Measurements from ENCODE around the gene SUGCT.

Gene SUGCT

DNA sequence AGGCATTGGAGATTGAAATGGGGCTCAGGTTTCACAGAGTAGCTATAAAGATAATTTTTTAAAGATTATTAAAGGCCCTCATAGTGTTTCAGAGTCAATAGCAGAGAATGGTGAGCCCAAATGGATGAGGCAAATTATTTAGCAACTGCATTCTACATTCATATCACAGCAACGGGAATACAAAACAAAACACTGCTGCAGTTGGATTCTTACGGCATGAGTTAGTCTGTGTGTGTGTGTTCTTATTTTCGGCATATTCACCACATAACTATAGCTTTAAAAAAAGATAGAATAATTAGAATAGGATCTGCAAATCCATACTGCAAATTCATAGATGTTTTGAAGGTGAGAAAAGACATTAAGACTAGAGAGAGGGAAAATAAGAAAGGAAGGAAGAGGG is 66.0 kb downstream of the SUGCT start:
- DNase-seq (ENCODE audit: extremely low spot score), result no peak
- TF ChIP-seq, protein P1, sequence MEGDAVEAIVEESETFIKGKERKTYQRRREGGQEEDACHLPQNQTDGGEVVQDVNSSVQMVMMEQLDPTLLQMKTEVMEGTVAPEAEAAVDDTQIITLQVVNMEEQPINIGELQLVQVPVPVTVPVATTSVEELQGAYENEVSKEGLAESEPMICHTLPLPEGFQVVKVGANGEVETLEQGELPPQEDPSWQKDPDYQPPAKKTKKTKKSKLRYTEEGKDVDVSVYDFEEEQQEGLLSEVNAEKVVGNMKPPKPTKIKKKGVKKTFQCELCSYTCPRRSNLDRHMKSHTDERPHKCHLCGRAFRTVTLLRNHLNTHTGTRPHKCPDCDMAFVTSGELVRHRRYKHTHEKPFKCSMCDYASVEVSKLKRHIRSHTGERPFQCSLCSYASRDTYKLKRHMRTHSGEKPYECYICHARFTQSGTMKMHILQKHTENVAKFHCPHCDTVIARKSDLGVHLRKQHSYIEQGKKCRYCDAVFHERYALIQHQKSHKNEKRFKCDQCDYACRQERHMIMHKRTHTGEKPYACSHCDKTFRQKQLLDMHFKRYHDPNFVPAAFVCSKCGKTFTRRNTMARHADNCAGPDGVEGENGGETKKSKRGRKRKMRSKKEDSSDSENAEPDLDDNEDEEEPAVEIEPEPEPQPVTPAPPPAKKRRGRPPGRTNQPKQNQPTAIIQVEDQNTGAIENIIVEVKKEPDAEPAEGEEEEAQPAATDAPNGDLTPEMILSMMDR (IDR thresholded peaks at IDR 0.05; ENCODE audit: control extremely low read depth, extremely low read depth, low read depth, missing control alignments), result no peak
- CTCF ChIA-PET, result interaction anchor here (1.1 to 2.8 kb wide), 2 partner anchors 11 to 31 kb away, joined by 3 to 7 read pairs; no protein-coding TSS in a partner anchor
- POLR2A ChIA-PET, result no interaction called here

DNA sequence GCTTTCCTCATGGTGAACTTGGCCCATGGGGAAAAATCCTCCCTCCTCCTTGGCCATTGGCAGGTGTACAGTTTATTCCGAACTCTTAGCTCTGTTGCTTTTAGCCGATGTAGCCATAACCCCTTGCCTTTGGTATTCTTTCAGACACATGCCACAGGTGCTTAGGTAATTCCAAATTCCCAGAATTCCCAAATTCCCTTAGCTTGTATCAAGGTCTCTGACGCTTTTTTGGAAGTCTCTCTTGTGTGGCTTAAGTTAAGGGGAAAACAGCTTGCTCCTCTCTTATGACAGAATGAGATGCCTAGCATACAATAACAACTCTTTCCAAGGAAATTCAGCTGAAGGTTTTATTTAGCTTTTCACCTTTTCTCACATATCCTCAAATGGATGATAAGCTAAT is 68.0 kb downstream of the SUGCT start:
- POLR2A ChIA-PET, result no interaction called here
- CTCF ChIA-PET, result interaction anchor here (2.8 kb wide), 1 partner anchor 9 kb away, joined by 7 read pairs; no protein-coding TSS in a partner anchor

DNA sequence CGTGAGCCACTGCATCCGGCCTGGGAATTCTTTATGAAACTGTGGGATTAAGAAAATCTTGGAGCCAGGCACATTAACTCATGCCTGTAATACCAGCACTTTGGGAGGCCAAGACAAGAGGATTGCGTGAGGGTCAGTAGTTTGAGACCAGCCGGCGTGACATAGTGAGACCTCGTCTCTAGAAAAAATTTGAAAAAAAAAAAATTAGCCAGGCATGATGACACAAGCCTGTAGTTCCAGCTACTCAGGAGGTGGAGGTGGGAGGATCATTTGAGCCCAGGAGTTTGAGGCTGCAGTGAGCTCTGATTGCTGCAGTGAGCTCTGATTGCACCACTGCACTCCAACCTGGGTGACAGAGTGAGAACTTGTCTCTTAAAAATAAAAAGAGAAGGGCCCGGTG is 69.8 kb downstream of the SUGCT start:
- CTCF ChIA-PET, result no interaction called here

More for the DNA sequence above, 68.0 kb downstream of the SUGCT start:
- DNase-seq (ENCODE audit: extremely low spot score), result no peak
- TF ChIP-seq, protein P1 (IDR thresholded peaks at IDR 0.05; ENCODE audit: control extremely low read depth, extremely low read depth, low read depth, missing control alignments), result no peak

DNA sequence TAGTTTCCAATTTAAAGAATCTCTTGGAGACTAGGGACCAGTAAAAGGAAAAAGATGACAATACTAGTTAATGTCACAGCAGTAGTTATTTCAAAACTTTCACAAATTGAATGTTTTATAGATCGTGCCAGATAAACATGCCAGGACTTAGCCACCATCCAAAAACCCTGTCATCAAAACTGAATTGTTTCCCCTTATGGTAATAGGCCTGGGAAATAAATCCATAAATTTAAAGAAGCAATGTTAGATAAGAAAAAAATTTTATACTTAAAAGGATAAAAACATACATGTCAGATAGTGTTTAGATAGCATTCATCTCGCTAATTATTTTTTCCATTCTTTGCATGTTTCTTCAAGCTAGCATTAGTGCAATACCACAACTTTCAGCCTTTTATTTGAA is 71.2 kb downstream of the SUGCT start:
- CTCF ChIA-PET, result no interaction called here
- POLR2A ChIA-PET, result no interaction called here
- no peak for DNase-seq (ENCODE audit: extremely low spot score)
- TF ChIP-seq, protein P1 (IDR thresholded peaks at IDR 0.05; ENCODE audit: control extremely low read depth, extremely low read depth, low read depth, missing control alignments), result no peak

More for the DNA sequence above, 69.8 kb downstream of the SUGCT start:
- no peak for DNase-seq (ENCODE audit: extremely low spot score)
- POLR2A ChIA-PET, result no interaction called here
- TF ChIP-seq, protein P1 (IDR thresholded peaks at IDR 0.05; ENCODE audit: control extremely low read depth, extremely low read depth, low read depth, missing control alignments), result no peak

DNA sequence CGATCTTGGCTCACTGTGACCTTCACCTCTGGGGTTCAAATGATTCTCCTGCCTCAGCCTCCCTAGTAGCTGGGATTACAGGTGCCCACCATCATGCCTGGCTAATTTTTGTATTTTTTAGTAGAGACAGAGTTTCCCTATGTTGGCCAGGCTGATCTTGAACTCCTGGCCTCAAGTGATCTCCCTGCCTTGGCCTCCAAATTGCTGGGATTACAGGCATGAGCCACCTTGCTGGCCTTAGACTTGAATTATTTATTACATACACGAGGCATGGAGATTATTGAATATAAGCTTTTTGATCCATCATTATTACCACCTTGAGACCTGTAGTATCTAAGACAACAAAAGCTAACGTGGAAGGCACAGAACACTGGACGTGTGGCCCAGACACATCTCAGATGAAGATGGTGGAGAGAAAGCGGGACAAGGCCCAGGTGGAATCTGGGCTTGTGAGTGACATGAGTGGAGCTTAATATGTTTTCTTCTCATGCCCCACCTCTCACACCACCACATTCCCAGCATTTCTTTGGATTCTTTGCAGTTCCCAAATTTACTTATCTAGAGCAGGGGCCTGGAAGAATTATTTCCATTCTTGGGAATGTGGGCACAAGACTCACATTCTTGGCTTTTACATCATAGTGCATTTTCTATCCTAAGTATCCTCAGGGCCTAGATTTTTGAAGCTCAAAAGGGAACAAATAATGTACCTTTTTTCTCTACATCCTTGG is 76.6 kb downstream of the SUGCT start:
- no peak for DNase-seq (ENCODE audit: extremely low spot score)
- ChIA-PET POLR2A (no interaction called here), CTCF (interaction anchor here (1.2 to 1.9 kb wide), 3 partner anchors 9 to 32 kb away, joined by 3 to 7 read pairs (median 6); no protein-coding TSS in a partner anchor)
- TF ChIP-seq, protein P1 (IDR thresholded peaks at IDR 0.05; ENCODE audit: control extremely low read depth, extremely low read depth, low read depth, missing control alignments), result no peak

DNA sequence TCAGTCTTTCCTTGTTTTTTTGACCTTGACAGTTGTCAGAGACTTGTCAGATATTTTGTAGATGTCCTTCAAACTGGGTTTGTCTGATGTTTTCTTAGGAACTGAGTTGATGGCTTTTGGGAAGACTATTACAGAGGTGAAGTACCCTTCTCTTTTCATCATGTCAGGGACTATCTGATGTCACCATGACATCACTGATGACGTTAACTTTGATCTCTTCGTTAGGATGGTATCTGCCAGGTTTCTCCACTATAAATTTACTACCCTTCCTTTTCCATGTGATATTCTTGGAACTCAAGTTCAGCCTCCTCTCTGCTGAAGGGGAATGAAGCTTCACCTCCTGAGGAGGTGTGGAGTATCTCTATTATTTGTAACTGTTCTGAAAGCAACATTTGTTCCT is 78.5 kb downstream of the SUGCT start:
- TF ChIP-seq, protein P1 (IDR thresholded peaks at IDR 0.05; ENCODE audit: control extremely low read depth, extremely low read depth, low read depth, missing control alignments), result no peak
- DNase-seq (ENCODE audit: extremely low spot score), result no peak
- POLR2A ChIA-PET, result no interaction called here
- CTCF ChIA-PET, result no interaction called here
